Calu3 (cell line): ENCODE measurements around the gene RPL21. TPM values are rescaled to one million over a fixed set of nuclear protein-coding genes. Genes with fewer than 3 reads are reported as not detected.

Experiments used
- BruUV-seq: library from RNA; stranded (reverse); fragments of 400-500 nt; replicated peaks from 2 replicates; lab custom pipeline; 2021; lab: Mats Ljungman, UMichigan
- CTCF ChIA-PET: fragments of 300-600 bp; sonication (Branson Sonifier 250); formaldehyde crosslinking; loops from one replicate; lab custom pipeline; 2022; ENCODE audit warnings: antibody characterized with exemption; lab: Charles Lee
- DNase-seq: peaks from one replicate; pipeline ENCODE4 v3.0.0; 2022
- H3K27ac Mint-ChIP-seq: one replicate; pipeline ENCODE4 v1.8.0; 2022; ENCODE audit warnings: mixed read lengths; ENCODE audit not compliant: unreplicated experiment
- H3K27me3 Mint-ChIP-seq: one replicate; pipeline ENCODE4 v1.8.0; 2022; ENCODE audit warnings: mixed read lengths; ENCODE audit not compliant: unreplicated experiment
- H3K36me3 Mint-ChIP-seq: one replicate; pipeline ENCODE4 v1.8.0; 2022; ENCODE audit warnings: mild to moderate bottlenecking, moderate library complexity, mixed read lengths; ENCODE audit not compliant: insufficient read depth, unreplicated experiment
- H3K4me1 Mint-ChIP-seq: one replicate; pipeline ENCODE4 v1.8.0; 2022; ENCODE audit warnings: mild to moderate bottlenecking, low read depth, mixed read lengths; ENCODE audit not compliant: unreplicated experiment
- H3K4me3 Mint-ChIP-seq: one replicate; pipeline ENCODE4 v1.8.0; 2022; ENCODE audit warnings: mild to moderate bottlenecking, low read depth, moderate library complexity, mixed read lengths; ENCODE audit not compliant: unreplicated experiment
- H3K9me3 Mint-ChIP-seq: one replicate; pipeline ENCODE4 v1.8.0; 2022; ENCODE audit warnings: low read depth, mixed read lengths; ENCODE audit not compliant: unreplicated experiment
- CTCF ChIP-seq: fragments of 200-600 bp; IDR thresholded peaks from one replicate; pipeline ENCODE4 v1.8.0; 2022; ENCODE audit warnings: antibody characterized with exemption; ENCODE audit not compliant: unreplicated experiment
- intact Hi-C: fragments of 100-400 bp; cut with micrococcal nuclease; formaldehyde crosslinking; loops from one replicate; pipeline ENCODE4 v1.10.0; 2022; ENCODE audit not compliant: unreplicated experiment
- total RNA-seq: library from RNA; stranded (reverse); gene quantifications from 2 replicates; pipeline ENCODE4 v1.2.3, GENCODE V29; 2022

The RPL21 gene
- total RNA-seq, 1 experiment from 2014 or later = 434 TPM

GRCh38 chr13:27273658-27274425, 22.5 kb downstream of the RPL21 start:
- BruUV-seq = no TSS peak
- CTCF ChIA-PET = interaction anchor here (0.7 kb wide), 1 partner anchor 74 kb away, joined by 6 read pairs; no protein-coding TSS in a partner anchor
- H3K27ac Mint-ChIP-seq = no peak overlapping the region
- H3K27me3 Mint-ChIP-seq = peaks cover 29% of the 10 kb centered on the region
- H3K9me3 Mint-ChIP-seq = no peaks in the 10 kb centered on the region
- no peak overlapping the region for H3K4me3 Mint-ChIP-seq
- peaks cover 13% of the 10 kb centered on the region for H3K36me3 Mint-ChIP-seq
- DNase-seq = no peak
- intact Hi-C loops = loop anchor here (5.0 kb wide), 1 partner anchor 102 kb away; the partner anchor contains the start of gene USP12
- H3K4me1 Mint-ChIP-seq = peaks cover 15% of the 10 kb centered on the region
- TF ChIP-seq CTCF = no peak

- DNase-seq = no peak
- CTCF ChIA-PET = interaction anchor here (0.6 kb wide), 1 partner anchor 1374 kb away, joined by 4 read pairs; no protein-coding TSS in a partner anchor
- Mint-ChIP-seq H3K36me3 (peaks cover 12% of the 10 kb centered on the region), H3K27ac (no peak overlapping the region), H3K4me3 (no peak overlapping the region), H3K27me3 (peaks cover 29% of the 10 kb centered on the region), H3K9me3 (no peaks in the 10 kb centered on the region), H3K4me1 (peaks cover 15% of the 10 kb centered on the region)
- no peak for TF ChIP-seq CTCF
- BruUV-seq = no TSS peak
- intact Hi-C loops = loop anchor here (5.0 kb wide), 1 partner anchor 102 kb away; the partner anchor contains the start of gene USP12
Measured at GRCh38 chr13:27274631-27275030, 23.3 kb downstream of the RPL21 start.

GRCh38 chr13:27276188-27276587, 24.8 kb downstream of the RPL21 start:
- BruUV-seq = no TSS peak
- H3K9me3 Mint-ChIP-seq = no peaks in the 10 kb centered on the region
- no peak for TF ChIP-seq CTCF
- peaks cover 4% of the 10 kb centered on the region for H3K36me3 Mint-ChIP-seq
- no peak for DNase-seq
- intact Hi-C loops = no loop called here
- no peak overlapping the region for H3K4me3 Mint-ChIP-seq
- CTCF ChIA-PET = no interaction called here
- H3K27ac Mint-ChIP-seq = no peak overlapping the region
- peaks cover 9% of the 10 kb centered on the region for H3K4me1 Mint-ChIP-seq
- H3K27me3 Mint-ChIP-seq = peaks cover 29% of the 10 kb centered on the region

GRCh38 chr13:27279506-27279905, 28.1 kb downstream of the RPL21 start:
- intact Hi-C loops = no loop called here
- H3K27me3 Mint-ChIP-seq = peaks cover 18% of the 10 kb centered on the region
- no peak for TF ChIP-seq CTCF
- CTCF ChIA-PET = interaction anchor here (1.4 kb wide), 1 partner anchor 9 kb away, joined by 4 read pairs; the partner anchor contains the start of gene RASL11A
- no peaks in the 10 kb centered on the region for H3K9me3 Mint-ChIP-seq
- no peak overlapping the region for H3K4me3 Mint-ChIP-seq
- no peak overlapping the region for H3K27ac Mint-ChIP-seq
- no TSS peak for BruUV-seq
- H3K4me1 Mint-ChIP-seq = no peaks in the 10 kb centered on the region
- no peak for DNase-seq
- no peaks in the 10 kb centered on the region for H3K36me3 Mint-ChIP-seq
